ENCODE measurements around the gene MDP1. TPM values are rescaled to one million over a fixed set of nuclear protein-coding genes. Genes with fewer than 3 reads are reported as not detected.

The MDP1 gene
- total RNA-seq, 4 donors from 2014 or later, result 5.6 to 137 (median 24.2) TPM

GRCh38 chr14:24233538-24233866 is 17.6 kb upstream of the MDP1 start:
- Histone ChIP-seq H3K4me1 (peaks cover 0 to 10% of the 10 kb centered on the region in 2 donors), H3K27ac (peak overlapping the region; percentile 83 to 84)
- intact Hi-C loops (cut with DNase I; ENCODE audit: low total_unique reads), result loop anchor here (10.0 kb wide), 1 partner anchor 201 kb away; no protein-coding TSS in a partner anchor

GRCh38 chr14:24232645-24233537 is 17.0 kb upstream of the MDP1 start, which contains the start of gene GMPR2:
GMPR2 (plus strand) TSS chr14:24232929; CDS start chr14:24233254, 325 bp downstream.
- intact Hi-C loops (cut with DNase I; ENCODE audit: low total_unique reads), result loop anchor here (10.0 kb wide), 1 partner anchor 202 kb away; no protein-coding TSS in a partner anchor

More at GRCh38 chr14:24233538-24233866, 17.6 kb upstream of the MDP1 start:
- Histone ChIP-seq H3K4me3 (peak overlapping the region in 1 of 2 donors; percentile 97), H3K9me3 (no peaks in the 10 kb centered on the region), H3K27me3 (no peaks in the 10 kb centered on the region), H3K36me3 (no peaks in the 10 kb centered on the region)
- TF ChIP-seq CTCF (IDR thresholded peaks at IDR 0.05) (no peak), POLR2A (IDR thresholded peaks at IDR 0.05) (no peak)
- DNase-seq, result no peak

GRCh38 chr14:24232121-24232644 is 16.3 kb upstream of the MDP1 start, which contains the start of gene NEDD8:
NEDD8 (minus strand) TSS chr14:24232367; CDS start chr14:24232267, 100 bp downstream.
- H3K9me3 ChIP-seq, result no peaks in the 10 kb centered on the region
- H3K36me3 ChIP-seq, result no peaks in the 10 kb centered on the region
- peaks cover 0 to 10% of the 10 kb centered on the region in 2 donors for H3K4me1 ChIP-seq
- TF ChIP-seq CTCF (IDR thresholded peaks at IDR 0.05) (no peak), POLR2A (IDR thresholded peaks at IDR 0.05) (peak in 1 of 2 donors; percentile 41)
- peak; percentile 95 to 96 for DNase-seq
- no peaks in the 10 kb centered on the region for H3K27me3 ChIP-seq
- peak within 1 kb of the TSS; percentile 83 to 84 for H3K27ac ChIP-seq
- intact Hi-C loops (cut with DNase I; ENCODE audit: low total_unique reads), result loop anchor here (10.0 kb wide), 1 partner anchor 203 kb away; no protein-coding TSS in a partner anchor
- peak within 1 kb of the TSS; percentile 66 to 97 for H3K4me3 ChIP-seq

More at GRCh38 chr14:24232645-24233537, 17.0 kb upstream of the MDP1 start, which contains the start of gene GMPR2:
- no peak for DNase-seq
- H3K27me3 ChIP-seq, result no peaks in the 10 kb centered on the region
- H3K36me3 ChIP-seq, result no peaks in the 10 kb centered on the region
- peak within 1 kb of the TSS; percentile 83 to 84 for H3K27ac ChIP-seq
- TF ChIP-seq CTCF (IDR thresholded peaks at IDR 0.05) (no peak), POLR2A (IDR thresholded peaks at IDR 0.05) (no peak)
- H3K9me3 ChIP-seq, result no peaks in the 10 kb centered on the region
- peak within 1 kb of the TSS; percentile 66 to 97 for H3K4me3 ChIP-seq
- peaks cover 0 to 10% of the 10 kb centered on the region in 2 donors for H3K4me1 ChIP-seq

GRCh38 chr14:24231263-24232120 is 15.6 kb upstream of the MDP1 start:
- intact Hi-C loops (cut with DNase I; ENCODE audit: low total_unique reads), result loop anchor here (10.0 kb wide), 1 partner anchor 203 kb away; no protein-coding TSS in a partner anchor
- Histone ChIP-seq H3K9me3 (no peaks in the 10 kb centered on the region), H3K4me1 (peaks cover 0 to 10% of the 10 kb centered on the region in 2 donors), H3K27ac (peak overlapping the region; percentile 83 to 84), H3K4me3 (peak overlapping the region; percentile 66 to 97), H3K27me3 (no peaks in the 10 kb centered on the region), H3K36me3 (no peaks in the 10 kb centered on the region)
- TF ChIP-seq POLR2A (IDR thresholded peaks at IDR 0.05) (no peak), CTCF (IDR thresholded peaks at IDR 0.05) (no peak)
- DNase-seq, result no peak

Measured in uterus (tissue), 4 donors.